HepG2 (cell line): Measurements from ENCODE around the gene CAPN11. TPM values are rescaled to one million over a fixed set of nuclear protein-coding genes. Genes with fewer than 3 reads are reported as not detected.

Experiments used
- AKNA ChIP-seq: sonication (generic); formaldehyde crosslinking; IDR thresholded peaks from 2 replicates; pipeline ENCODE4 v1.4.0; 2020; ENCODE audit warnings: missing genetic modification reagents, borderline replicate concordance
- FOXJ3 ChIP-seq: sonication (generic); formaldehyde crosslinking; IDR thresholded peaks from 2 replicates; pipeline ENCODE4 v1.4.0; 2020; ENCODE audit warnings: missing genetic modification reagents, mild to moderate bottlenecking, borderline replicate concordance
- HOMEZ ChIP-seq: IDR thresholded peaks from 2 replicates; pipeline ENCODE4 v1.6.1; 2016; ENCODE audit warnings: low read depth
- KAT7 ChIP-seq: IDR thresholded peaks from 2 replicates; pipeline ENCODE4 v1.6.1; 2018; ENCODE audit warnings: borderline replicate concordance, missing compliant biosample characterization
- MIER2 ChIP-seq: IDR thresholded peaks from 2 replicates; pipeline ENCODE4 v1.6.1; 2016; ENCODE audit warnings: missing biosample characterization, missing genetic modification reagents
- MTERF4 ChIP-seq: sonication (generic); formaldehyde crosslinking; IDR thresholded peaks from 2 replicates; pipeline ENCODE4 v1.8.0; 2023; ENCODE audit warnings: mild to moderate bottlenecking, missing genetic modification reagents
- POLR2A ChIP-seq, 2 experiments: IDR thresholded peaks; 2 replicates each; pipeline ENCODE4 v1.6.1; 2011; ENCODE audit warnings: low read depth in 2 of 2, low read length in 2 of 2, mild to moderate bottlenecking in 1 of 2, moderate library complexity in 1 of 2; ENCODE audit not compliant: insufficient read depth in 1 of 2
- PRDM4 ChIP-seq: sonication (generic); formaldehyde crosslinking; IDR thresholded peaks from 2 replicates; pipeline ENCODE4 v1.9.0; 2021; ENCODE audit warnings: missing genetic modification reagents, borderline replicate concordance
- RFX1 ChIP-seq: fragments of 450-650 bp; IDR thresholded peaks from 2 replicates; pipeline ENCODE4 v1.6.1; 2017
- TRAFD1 ChIP-seq: sonication (generic); formaldehyde crosslinking; IDR thresholded peaks from 2 replicates; pipeline ENCODE4 v1.5.1; 2020; ENCODE audit warnings: missing genetic modification reagents, mild to moderate bottlenecking, borderline replicate concordance
- TRIM24 ChIP-seq: sonication (generic); formaldehyde crosslinking; IDR thresholded peaks from 2 replicates; pipeline ENCODE4 v1.8.0; 2022; ENCODE audit warnings: mild to moderate bottlenecking, missing genetic modification reagents
- WIZ ChIP-seq: sonication (generic); formaldehyde crosslinking; IDR thresholded peaks from 2 replicates; pipeline ENCODE4 v1.5.1; 2020; ENCODE audit warnings: mild to moderate bottlenecking, missing genetic modification reagents
- ZNF460 ChIP-seq: sonication (generic); formaldehyde crosslinking; IDR thresholded peaks from 2 replicates; pipeline ENCODE4 v1.5.1; 2020; ENCODE audit warnings: missing genetic modification reagents, mild to moderate bottlenecking, borderline replicate concordance
- ZNF772 ChIP-seq: sonication (generic); formaldehyde crosslinking; IDR thresholded peaks from 2 replicates; pipeline ENCODE4 v1.5.0; 2020; ENCODE audit warnings: mild to moderate bottlenecking, missing genetic modification reagents
- polyA plus RNA-seq, 8 experiments: library from polyadenylated mRNA; depleted of rRNA in 3 of 8; stranded (reverse) in 7 of 8; unstranded in 1 of 8; fragments of >200 nt; fragmentation: Illumina TruSeq in 4 of 8; extraction: Trizol in 4 of 8; gene quantifications; 2 replicates each; pipeline versions ENCODE4 v1.2.1 to v1.2.3, GENCODE V29; 2011 to 2016; ENCODE audit warnings: low read depth in 4 of 8, missing spikeins in 1 of 8, mixed read lengths in 1 of 8; ENCODE audit not compliant: insufficient read depth in 1 of 8
- total RNA-seq, 5 experiments: library from RNA; depleted of rRNA; stranded (reverse); fragments of >200 nt; fragmentation: Illumina TruSeq; extraction: Trizol; gene quantifications; 2 replicates each; pipeline ENCODE4 v1.2.3, GENCODE V29; 2016; ENCODE audit warnings: low read depth in 1 of 5

The CAPN11 gene
- total and polyA plus RNA-seq, 2 of the 13 experiments (the other 11 are each of a cell fraction or from before 2014, with no cell fraction given) = 0.07 to 0.11 TPM

- TF ChIP-seq TRIM24 (CRISPR knock-in tag) (no peak), FOXJ3 (peak; percentile 69; the same call in 1 of the 2 replicates), MIER2 (CRISPR knock-in tag) (no peak), POLR2A (IDR thresholded peaks at IDR 0.05; ENCODE audit: insufficient read depth in 1 of 2, low read depth in 2 of 2, low read length in 2 of 2) (peak in 1 of 2 experiments; percentile 37; a peak in 1 of 4 replicates), HOMEZ (peak; percentile 77; the same call in 1 of the 2 replicates), TRAFD1 (CRISPR knock-in tag) (no peak), WIZ (CRISPR knock-in tag) (no peak), KAT7 (CRISPR knock-in tag) (0 out of 2 replicates have a peak, but pooled peaks have one; percentile 35), PRDM4 (CRISPR knock-in tag) (no peak), ZNF772 (peak; percentile 82; the same call in 1 of the 2 replicates), MTERF4 (CRISPR knock-in tag) (0 out of 2 replicates have a peak, but pooled peaks have one; percentile 40), AKNA (CRISPR knock-in tag) (no peak), RFX1 (no peak), ZNF460 (CRISPR knock-in tag) (no peak)
Measured at GRCh38 chr6:44111434-44112417, 46.9 kb upstream of the CAPN11 start (continued).
